Measurements from ENCODE around the gene SLC28A3.
"Not testable (repeated sequence)": the region's sequence is repeated elsewhere in the genome, so short reads cannot be mapped to it uniquely, and the experiment has no call there.

Gene SLC28A3

GRCh38 chr9:84340535-84340934 is at the start of gene SLC28A3:
TSS of gene SLC28A3 (minus strand) at chr9:84340758. CDS start at chr9:84340633, 125 bp downstream.
- no peak for DNase-seq

- not testable (repeated sequence) for DNase-seq
These were observed 49.7 kb upstream of the SLC28A3 start for GRCh38 chr9:84390254-84390653.

GRCh38 chr9:84387821-84388220 is 47.3 kb upstream of the SLC28A3 start:
- no peak for DNase-seq

DNA sequence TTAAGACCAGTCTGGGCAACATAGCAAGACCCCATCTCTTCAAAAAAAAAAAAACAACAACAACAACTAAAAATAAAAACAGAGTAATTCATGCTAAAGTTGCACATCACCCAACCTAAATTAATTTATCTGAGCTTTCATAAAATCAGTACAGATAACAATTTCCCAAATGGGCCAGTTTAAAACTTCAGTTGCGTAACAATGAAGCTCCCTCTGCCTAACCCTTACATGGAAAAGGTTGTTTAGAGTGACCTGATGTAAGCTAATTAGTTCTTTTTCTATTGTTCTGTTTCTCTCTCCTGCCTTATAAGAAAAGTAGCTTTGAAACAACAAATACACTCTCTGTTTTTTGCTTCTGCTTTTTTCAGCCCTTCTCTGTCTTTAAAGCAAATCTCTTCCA is 46.2 kb upstream of the SLC28A3 start:
- no peak for DNase-seq

- no peak for DNase-seq
These were observed 45.0 kb upstream of the SLC28A3 start for GRCh38 chr9:84385386-84386040.

- no peak for DNase-seq
These were observed 44.1 kb upstream of the SLC28A3 start for GRCh38 chr9:84384617-84385016.

DNA sequence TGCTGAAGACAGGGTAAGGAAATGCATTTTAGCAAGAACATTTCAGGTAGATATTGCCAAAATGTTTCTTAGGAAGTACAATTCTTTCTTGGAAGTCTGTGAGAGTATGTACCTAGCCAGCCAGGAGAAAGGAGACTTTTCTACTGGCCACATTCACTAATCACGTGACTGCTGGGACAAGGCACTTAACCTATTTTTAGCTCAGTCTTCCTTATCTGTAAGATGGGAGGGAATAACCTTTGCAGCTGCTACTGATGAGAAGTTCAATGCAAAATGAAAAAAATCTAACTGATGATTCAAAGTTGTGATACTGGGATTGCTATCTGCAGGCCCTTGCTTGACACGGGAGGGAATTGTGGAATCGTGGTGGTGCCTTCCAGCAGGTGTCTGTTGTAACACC is 42.6 kb upstream of the SLC28A3 start:
- no peak for DNase-seq

DNA sequence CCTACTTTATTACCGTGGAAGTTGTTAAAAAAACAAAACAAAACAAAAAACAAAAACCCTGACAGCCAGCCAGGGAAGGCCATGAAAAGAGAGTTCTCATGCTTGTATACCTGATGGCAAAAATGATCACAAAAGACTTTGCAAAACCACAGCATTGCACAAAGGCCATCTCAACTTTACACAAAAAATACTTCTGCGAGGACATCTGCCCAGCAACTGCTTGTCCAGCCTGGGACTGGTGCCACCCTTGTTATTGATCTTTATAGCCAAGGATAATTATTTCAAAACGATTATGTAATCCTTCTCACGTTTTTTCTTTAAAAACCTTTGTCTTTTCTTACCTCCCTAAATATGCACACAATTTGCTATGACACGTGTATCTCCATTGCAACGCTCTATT is 42.2 kb upstream of the SLC28A3 start:
- DNase-seq, result no peak

DNA sequence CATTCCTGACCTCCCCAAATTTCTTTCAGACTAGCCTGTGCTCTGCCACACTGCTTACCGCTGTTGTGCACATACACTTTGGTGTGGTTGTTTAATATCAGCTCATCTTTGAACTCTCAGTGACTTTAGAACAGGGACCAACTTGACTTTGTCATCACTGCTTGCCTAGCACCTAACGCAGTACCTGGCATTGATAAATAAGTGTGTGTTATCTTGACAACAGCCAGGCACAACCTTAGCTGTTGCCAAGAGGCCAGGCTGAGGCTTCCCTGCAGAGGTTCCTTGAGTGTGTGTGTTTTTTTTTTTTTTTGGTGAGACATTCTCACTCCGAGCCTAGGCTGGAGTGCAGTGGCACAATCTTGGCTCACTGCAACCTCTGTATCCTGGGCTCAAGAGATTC is 41.0 kb upstream of the SLC28A3 start:
- no peak for DNase-seq

- no peak for DNase-seq
These were observed 39.2 kb upstream of the SLC28A3 start for GRCh38 chr9:84379740-84380139.

GRCh38 chr9:84375954-84376353 is 35.4 kb upstream of the SLC28A3 start:
- no peak for DNase-seq

GRCh38 chr9:84374516-84374915 is 34.0 kb upstream of the SLC28A3 start:
- DNase-seq, result no peak

DNA sequence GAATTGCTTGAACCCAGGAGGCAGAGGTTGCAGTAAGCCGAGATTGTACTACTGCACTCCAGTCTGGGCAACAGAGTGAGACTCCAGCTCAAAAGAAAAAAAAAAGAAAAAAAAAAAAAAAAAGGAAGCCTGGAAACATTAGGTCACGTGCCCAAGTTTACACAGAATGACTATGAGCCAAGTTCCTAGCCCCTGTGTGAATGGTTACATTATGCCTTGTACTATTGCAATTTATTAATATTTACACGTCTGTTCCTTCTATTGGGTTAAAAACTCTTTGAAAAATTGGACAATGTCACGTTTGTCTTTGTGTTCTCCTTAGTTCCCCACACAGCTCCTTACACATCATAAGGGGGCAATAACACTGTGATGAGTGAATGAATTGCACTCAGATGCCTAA is 33.5 kb upstream of the SLC28A3 start:
- no peak for DNase-seq

DNA sequence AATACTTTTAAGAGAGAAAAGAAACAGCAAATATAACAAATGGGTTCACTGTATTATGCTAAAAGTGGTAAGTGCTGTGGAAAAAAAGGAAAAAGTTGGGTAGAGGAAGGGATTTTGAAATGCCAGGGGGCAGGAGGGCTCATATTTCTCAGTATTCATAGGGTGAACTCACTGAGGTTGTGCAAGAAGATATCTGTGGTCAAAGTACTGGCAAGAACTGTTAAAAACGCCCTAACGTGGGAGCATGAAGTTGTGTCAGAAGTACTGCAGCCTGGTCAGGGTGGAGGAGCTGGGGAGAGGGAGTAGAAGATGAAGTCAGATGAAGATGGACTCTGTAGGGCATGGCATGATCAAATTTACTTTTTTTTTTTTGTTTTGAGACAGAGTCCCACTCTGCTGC is 31.2 kb upstream of the SLC28A3 start:
- no peak for DNase-seq

GRCh38 chr9:84368601-84369000 is 28.0 kb upstream of the SLC28A3 start:
- no peak for DNase-seq

GRCh38 chr9:84367726-84368125 is 27.2 kb upstream of the SLC28A3 start:
- DNase-seq, result not testable (repeated sequence)

- no peak for DNase-seq
These were observed 26.1 kb upstream of the SLC28A3 start for GRCh38 chr9:84366683-84367082.

DNA sequence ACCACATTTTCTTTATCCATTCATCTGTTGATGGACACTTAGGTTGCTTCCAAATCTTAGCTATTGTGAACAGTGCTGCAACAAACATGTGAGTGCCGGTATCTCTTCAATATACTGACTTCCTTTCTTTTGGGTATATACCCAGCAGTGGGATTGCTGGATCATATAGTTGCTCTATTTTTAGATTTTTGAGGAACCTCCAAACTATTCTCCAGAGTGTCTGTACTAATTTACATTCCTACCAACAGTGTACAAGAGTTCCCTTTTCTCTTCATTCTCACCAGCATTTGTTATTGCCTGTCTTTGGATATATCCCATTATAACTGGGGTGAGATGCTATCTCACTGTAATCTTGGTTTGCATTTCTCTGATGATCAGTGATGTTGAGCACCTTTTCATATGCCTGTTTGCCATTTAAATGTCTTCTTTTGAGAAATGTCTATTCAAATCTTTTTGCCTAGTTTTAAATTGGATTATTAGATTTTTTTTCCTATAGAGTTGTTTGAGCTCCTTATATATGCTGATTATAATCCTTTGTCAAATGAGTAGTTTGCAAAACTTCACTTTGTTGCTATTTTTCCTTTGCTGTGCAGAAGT is 24.4 kb upstream of the SLC28A3 start:
- DNase-seq, result not testable (repeated sequence)

DNA sequence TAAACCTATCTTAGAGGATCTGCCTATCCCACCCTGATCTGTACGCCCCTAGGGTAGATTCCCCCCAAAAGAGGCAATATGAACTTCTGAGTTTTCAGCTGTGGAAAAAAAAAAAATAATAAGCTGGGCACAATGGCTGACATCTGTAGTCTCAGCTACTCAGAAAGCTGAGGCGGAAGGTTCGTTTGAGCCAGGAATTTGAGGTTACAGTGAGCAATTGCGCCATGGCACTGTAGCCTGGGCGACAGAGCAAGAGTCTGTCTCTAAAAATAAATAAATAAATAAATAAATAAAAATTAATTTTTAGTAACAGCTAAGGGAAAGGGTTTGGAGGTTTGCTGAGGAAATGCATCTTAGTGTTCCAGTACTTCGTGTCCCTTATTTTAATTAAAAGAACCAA is 21.1 kb upstream of the SLC28A3 start:
- no peak for DNase-seq

DNA sequence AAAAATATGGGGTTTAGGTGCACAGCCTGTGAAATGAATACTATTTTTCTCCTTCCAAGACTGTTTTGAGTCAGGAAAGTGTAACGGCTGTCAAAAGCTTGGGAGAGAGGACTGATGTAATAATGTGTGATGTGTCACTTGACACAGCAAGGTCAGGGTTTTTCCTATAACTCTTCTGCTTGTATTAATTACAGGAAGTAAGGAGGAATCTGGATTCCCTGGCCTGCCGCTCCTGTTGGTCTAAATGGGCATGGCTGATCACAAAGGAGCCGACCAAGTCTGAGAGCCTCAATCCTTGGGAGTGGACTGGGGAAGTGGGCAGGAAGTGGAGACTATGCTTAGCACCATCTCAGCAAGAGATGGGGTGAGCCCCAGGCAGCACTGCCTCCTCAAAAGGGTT is 16.7 kb upstream of the SLC28A3 start:
- no peak for DNase-seq

DNA sequence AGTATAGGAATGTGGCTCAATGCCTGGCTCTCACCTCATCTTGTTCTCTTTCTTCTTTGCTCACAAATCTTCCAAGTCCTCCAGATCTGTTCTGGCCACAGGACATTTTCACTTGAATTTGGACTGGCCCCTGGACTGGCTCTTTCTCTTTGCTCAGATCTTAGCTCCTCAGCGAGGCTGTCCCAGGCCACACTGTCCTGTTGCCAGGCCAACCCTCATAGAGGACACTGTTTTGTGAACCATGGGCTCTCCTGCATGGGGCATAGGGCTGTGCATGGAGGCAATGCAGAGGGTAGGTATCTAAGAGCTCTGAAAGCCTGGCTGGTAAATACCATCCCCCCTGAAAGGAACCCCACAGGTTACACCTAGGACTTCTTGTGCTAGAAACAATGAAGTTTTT is 13.5 kb upstream of the SLC28A3 start:
- no peak for DNase-seq

- DNase-seq, result no peak
These were observed 9.1 kb upstream of the SLC28A3 start for GRCh38 chr9:84349671-84350070.

GRCh38 chr9:84343111-84343521 is 2.6 kb upstream of the SLC28A3 start:
- DNase-seq, result no peak

- no peak for DNase-seq
These were observed 596 bp downstream of the SLC28A3 start for GRCh38 chr9:84339962-84340361.

GRCh38 chr9:84339503-84339902 is 1.1 kb downstream of the SLC28A3 start:
- DNase-seq, result no peak
